CD14-positive monocyte (primary cell): Measurements from ENCODE around the gene PPP1R3A. TPM values are rescaled to one million over a fixed set of nuclear protein-coding genes. Genes with fewer than 3 reads are reported as not detected.

Experiments
- DNase-seq, 3 donors: peaks; one replicate each; pipeline ENCODE4 v3.0.0-alpha.2; 2011 to 2022
- H2AFZ ChIP-seq: 2 replicates; pipeline ENCODE4 v1.6.0; 2012; ENCODE audit warnings: mild to moderate bottlenecking, low read depth, low read length, inconsistent platforms; ENCODE audit not compliant: insufficient read depth, poor library complexity, severe bottlenecking
- H3K27ac ChIP-seq, 2 donors: 1 replicate in 1 of 2; 2 replicates in 1 of 2; pipeline ENCODE4 v1.5.1; 2012 to 2013; ENCODE audit warnings: low read length in 2 of 2, control low read depth in 1 of 2, inconsistent platforms in 1 of 2, low read depth in 1 of 2, mild to moderate bottlenecking in 1 of 2
- H3K27me3 ChIP-seq, 2 donors: one replicate each; pipeline versions ENCODE4 v1.6.0 to v1.6.1; 2011 to 2013; ENCODE audit warnings: low read length in 2 of 2; ENCODE audit not compliant: control insufficient read depth in 2 of 2, insufficient read depth in 2 of 2
- H3K36me3 ChIP-seq, 2 donors: replicated peaks in 1 of 2; 1 replicate in 1 of 2; 2 replicates in 1 of 2; pipeline versions ENCODE4 v1.5.1 to v1.6.1; 2012 to 2013; ENCODE audit warnings: low read length in 2 of 2, control low read depth in 1 of 2, inconsistent platforms in 1 of 2, mild to moderate bottlenecking in 1 of 2; ENCODE audit not compliant: insufficient read depth in 2 of 2, control insufficient read depth in 1 of 2
- H3K4me1 ChIP-seq, 2 donors: 1 replicate in 1 of 2; 2 replicates in 1 of 2; pipeline versions ENCODE4 v1.5.1 to v1.6.1; 2012 to 2013; ENCODE audit warnings: low read length in 2 of 2, control low read depth in 1 of 2, inconsistent platforms in 1 of 2, mild to moderate bottlenecking in 1 of 2, moderate library complexity in 1 of 2; ENCODE audit not compliant: insufficient read depth in 2 of 2, control insufficient read depth in 1 of 2
- H3K4me2 ChIP-seq: replicated peaks from 2 replicates; pipeline ENCODE3; 2012; ENCODE audit warnings: low read length, moderate library complexity, mild to moderate bottlenecking; ENCODE audit not compliant: poor library complexity, severe bottlenecking; ENCODE audit errors: extremely low read depth
- H3K4me3 ChIP-seq, 3 experiments: fragments of 200-600 bp in 1 of 3; sonication (generic) in 1 of 3; replicated peaks in 1 of 3; 1 replicate in 2 of 3; 2 replicates in 1 of 3; pipeline ENCODE4 v1.5.1; 2011 to 2013; ENCODE audit warnings: low read length in 3 of 3, mild to moderate bottlenecking in 3 of 3, control low read depth in 2 of 3, low read depth in 2 of 3, inconsistent platforms in 1 of 3, moderate library complexity in 1 of 3
- H3K79me2 ChIP-seq: 2 replicates; pipeline ENCODE4 v1.6.0; 2012; ENCODE audit warnings: mild to moderate bottlenecking, control low read depth, inconsistent platforms, low read length, moderate library complexity; ENCODE audit not compliant: insufficient read depth
- H3K9ac ChIP-seq: 2 replicates; pipeline ENCODE4 v1.6.0; 2017; ENCODE audit warnings: low read length, mild to moderate bottlenecking; ENCODE audit not compliant: insufficient read depth, poor library complexity, severe bottlenecking
- H3K9me3 ChIP-seq, 2 donors: replicated peaks in 1 of 2; 1 replicate in 1 of 2; 2 replicates in 1 of 2; pipeline versions ENCODE4 v1.5.1 to v1.6.1; 2012 to 2013; ENCODE audit warnings: low read length in 2 of 2, control low read depth in 1 of 2; ENCODE audit not compliant: control insufficient read depth in 1 of 2, insufficient read depth in 1 of 2
- H4K20me1 ChIP-seq: 2 replicates; pipeline ENCODE4 v1.6.0; 2012; ENCODE audit warnings: mild to moderate bottlenecking, low read length, control low read depth, moderate library complexity; ENCODE audit not compliant: insufficient read depth
- H3K27ac Mint-ChIP-seq, 7 donors: one replicate each; pipeline ENCODE4 v1.8.0; 2020; ENCODE audit warnings: mild to moderate bottlenecking in 7 of 7, mixed read lengths in 7 of 7, moderate library complexity in 6 of 7, inconsistent platforms in 2 of 7
- H3K27me3 Mint-ChIP-seq, 3 donors: one replicate each; pipeline ENCODE4 v1.8.0; 2021 to 2022; ENCODE audit warnings: low read depth in 3 of 3, mild to moderate bottlenecking in 3 of 3, mixed read lengths in 3 of 3, moderate library complexity in 3 of 3, inconsistent platforms in 1 of 3
- H3K36me3 Mint-ChIP-seq, 2 donors: one replicate each; pipeline ENCODE4 v1.8.0; 2020; ENCODE audit warnings: mixed read lengths in 2 of 2, inconsistent platforms in 1 of 2, mild to moderate bottlenecking in 1 of 2
- H3K4me1 Mint-ChIP-seq: one replicate; pipeline ENCODE4 v1.8.0; 2020; ENCODE audit warnings: mild to moderate bottlenecking, mixed read lengths
- H3K4me3 Mint-ChIP-seq, 2 donors: one replicate each; pipeline ENCODE4 v1.8.0; 2020; ENCODE audit warnings: mild to moderate bottlenecking in 2 of 2, mixed read lengths in 2 of 2, moderate library complexity in 1 of 2
- H3K9me3 Mint-ChIP-seq, 7 donors: one replicate each; pipeline ENCODE4 v1.8.0; 2020 to 2022; ENCODE audit warnings: mixed read lengths in 7 of 7, mild to moderate bottlenecking in 6 of 7, moderate library complexity in 6 of 7, inconsistent platforms in 2 of 7
- WGBS: methylation state at CpG from one replicate; pipeline ENCODE4 v1.1.5; 2013; ENCODE audit warnings: missing lambda C conversion rate; ENCODE audit not compliant: insufficient coverage; 5-methylcytosine and 5-hydroxymethylcytosine counted together
- intact Hi-C, 2 donors: fragments of 100-400 bp; cut with micrococcal nuclease; formaldehyde crosslinking; loops; one replicate each; pipeline versions ENCODE4 v1.15.0 to v1.15.1; 2023
- polyA plus RNA-seq, 3 donors: library from polyadenylated mRNA; depleted of rRNA in 1 of 3; unstranded in 2 of 3; stranded (reverse) in 1 of 3; fragments of 300-500 nt in 2 of 3; fragments of >200 nt in 1 of 3; fragmentation: Illumina TruSeq in 2 of 3; gene quantifications; 1 replicate in 2 of 3; 2 replicates in 1 of 3; pipeline ENCODE4 v1.2.3, GENCODE V29; 2012 to 2021
- TF ChIP-seq, protein P1 (sequence below): fragments of 200-600 bp; IDR thresholded peaks from one replicate; pipeline ENCODE4 v1.8.0; 2022; ENCODE audit warnings: antibody characterized with exemption, mild to moderate bottlenecking

Gene PPP1R3A
- polyA plus RNA-seq, 3 donors, result not detected

DNA sequence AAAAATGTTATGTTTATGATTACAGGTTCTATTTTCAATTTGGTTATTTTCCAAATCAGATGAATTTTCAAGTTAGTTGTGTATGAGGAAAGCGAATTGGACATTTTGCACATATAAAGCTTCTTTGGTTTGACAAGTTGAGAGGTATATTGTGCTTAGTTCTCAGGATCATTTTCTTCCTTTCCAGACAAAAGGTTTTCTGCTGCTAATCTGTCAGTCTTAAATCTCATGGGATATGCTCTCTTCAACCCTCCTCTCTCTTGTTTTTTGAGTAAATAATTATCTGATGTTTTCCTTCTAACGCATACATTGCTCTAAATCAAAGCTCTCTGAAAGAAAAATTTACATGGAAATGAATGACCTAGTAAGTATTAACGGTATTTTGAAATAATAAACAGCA lies 77.9 kb downstream of the PPP1R3A start:
- no peaks in the 10 kb centered on the region for H3K9me3 ChIP-seq
- H3K36me3 ChIP-seq, result no peaks in the 10 kb centered on the region
- DNase-seq, result no peak
- H2AFZ ChIP-seq, result no peak overlapping the region
- H3K4me1 ChIP-seq, result no peaks in the 10 kb centered on the region
- H3K4me2 ChIP-seq, result no peak overlapping the region
- Mint-ChIP-seq H3K4me3 (no peak overlapping the region), H3K9me3 (peaks cover 0 to 2% (median 0%) of the 10 kb centered on the region in 7 donors), H3K36me3 (no peaks in the 10 kb centered on the region), H3K4me1 (no peaks in the 10 kb centered on the region), H3K27me3 (no peaks in the 10 kb centered on the region), H3K27ac (no peak overlapping the region)
- H4K20me1 ChIP-seq, result no peaks in the 10 kb centered on the region
- H3K27ac ChIP-seq, result no peak overlapping the region
- H3K4me3 ChIP-seq, result no peak overlapping the region
- TF ChIP-seq, protein P1, sequence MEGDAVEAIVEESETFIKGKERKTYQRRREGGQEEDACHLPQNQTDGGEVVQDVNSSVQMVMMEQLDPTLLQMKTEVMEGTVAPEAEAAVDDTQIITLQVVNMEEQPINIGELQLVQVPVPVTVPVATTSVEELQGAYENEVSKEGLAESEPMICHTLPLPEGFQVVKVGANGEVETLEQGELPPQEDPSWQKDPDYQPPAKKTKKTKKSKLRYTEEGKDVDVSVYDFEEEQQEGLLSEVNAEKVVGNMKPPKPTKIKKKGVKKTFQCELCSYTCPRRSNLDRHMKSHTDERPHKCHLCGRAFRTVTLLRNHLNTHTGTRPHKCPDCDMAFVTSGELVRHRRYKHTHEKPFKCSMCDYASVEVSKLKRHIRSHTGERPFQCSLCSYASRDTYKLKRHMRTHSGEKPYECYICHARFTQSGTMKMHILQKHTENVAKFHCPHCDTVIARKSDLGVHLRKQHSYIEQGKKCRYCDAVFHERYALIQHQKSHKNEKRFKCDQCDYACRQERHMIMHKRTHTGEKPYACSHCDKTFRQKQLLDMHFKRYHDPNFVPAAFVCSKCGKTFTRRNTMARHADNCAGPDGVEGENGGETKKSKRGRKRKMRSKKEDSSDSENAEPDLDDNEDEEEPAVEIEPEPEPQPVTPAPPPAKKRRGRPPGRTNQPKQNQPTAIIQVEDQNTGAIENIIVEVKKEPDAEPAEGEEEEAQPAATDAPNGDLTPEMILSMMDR, result no peak
- H3K9ac ChIP-seq, result no peak overlapping the region
- H3K79me2 ChIP-seq, result no peaks in the 10 kb centered on the region
- WGBS, result 60% methylated on average over 1 of the region's 3 CpGs
- intact Hi-C loops, result no loop called here
- H3K27me3 ChIP-seq, result no peaks in the 10 kb centered on the region

DNA sequence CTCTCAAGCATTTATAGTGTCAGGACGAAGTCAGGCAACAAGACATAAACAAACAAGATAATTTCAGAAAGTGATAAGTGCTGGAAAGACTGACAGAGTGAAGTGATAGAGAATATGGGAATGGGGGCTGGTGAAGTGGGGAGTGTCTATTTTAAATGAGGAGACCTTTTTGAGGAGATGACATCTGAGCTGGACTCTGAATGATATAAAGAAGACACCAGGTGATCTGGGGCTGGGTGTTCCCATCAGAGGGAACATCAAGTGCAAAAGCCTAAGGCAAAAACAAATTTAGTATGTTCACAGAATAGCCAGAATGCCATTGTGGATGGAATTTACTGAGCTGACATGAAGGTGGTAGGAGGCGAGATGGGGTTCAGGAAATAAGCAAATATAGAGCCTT lies 83.4 kb downstream of the PPP1R3A start:
- Histone ChIP-seq H3K9me3 (no peaks in the 10 kb centered on the region), H3K9ac (no peak overlapping the region), H3K4me3 (no peak overlapping the region), H3K79me2 (no peaks in the 10 kb centered on the region), H3K4me1 (no peaks in the 10 kb centered on the region), H3K4me2 (no peak overlapping the region), H2AFZ (no peak overlapping the region), H3K36me3 (no peaks in the 10 kb centered on the region), H3K27ac (no peak overlapping the region), H3K27me3 (no peaks in the 10 kb centered on the region), H4K20me1 (no peaks in the 10 kb centered on the region)
- H3K27me3 Mint-ChIP-seq, result no peaks in the 10 kb centered on the region
- no peak for DNase-seq
- no peak overlapping the region for H3K27ac Mint-ChIP-seq
- WGBS, result no CpG with 5 or more reads among the region's 2 CpGs
- H3K36me3 Mint-ChIP-seq, result no peaks in the 10 kb centered on the region
- H3K4me1 Mint-ChIP-seq, result no peaks in the 10 kb centered on the region
- TF ChIP-seq, protein P1, result no peak
- H3K4me3 Mint-ChIP-seq, result no peak overlapping the region
- H3K9me3 Mint-ChIP-seq, result peaks cover 0 to 2% (median 0%) of the 10 kb centered on the region in 7 donors
- intact Hi-C loops, result no loop called here
